GM12878 (cell line): ENCODE measurements around the gene SCMH1. TPM values are rescaled to one million over a fixed set of nuclear protein-coding genes. Genes with fewer than 3 reads are reported as not detected.

Experiments used
- ATAC-seq: fragments of 200-7000 bp; cut with Tn5 transposase; 3 replicates; pipeline ENCODE4 v1.9.1; 2020; ENCODE audit warnings: mild to moderate bottlenecking, moderate library complexity
- BruUV-seq: library from RNA; stranded (reverse); fragments of 400-500 nt; replicated peaks from 2 replicates; lab custom pipeline; 2021; lab: Mats Ljungman, UMichigan
- CTCF ChIA-PET: fragments of 300-600 bp; sonication (Branson Sonifier 250); formaldehyde crosslinking; extraction: SDS; loops from one replicate; lab custom pipeline; 2021; ENCODE audit warnings: inconsistent platforms; lab: Yijun Ruan, JAX
- POLR2A ChIA-PET: fragments of 350-600 bp; formaldehyde crosslinking; extraction: SDS; loops from one replicate; lab custom pipeline; 2021; ENCODE audit warnings: inconsistent platforms; lab: Charles Lee
- RAD21 ChIA-PET: fragments of 300-600 bp; sonication (Branson Sonifier 250); formaldehyde crosslinking; loops from one replicate; lab custom pipeline; 2023; ENCODE audit warnings: antibody characterized with exemption; ENCODE audit not compliant: unreplicated experiment; lab: Charles Lee
- SMC1A ChIA-PET: fragments of 300-600 bp; sonication (Branson Sonifier 250); formaldehyde crosslinking; loops from one replicate; lab custom pipeline; 2023; ENCODE audit not compliant: unreplicated experiment, uncharacterized antibody; lab: Charles Lee
- DNase-seq: peaks from one replicate; pipeline ENCODE4 v3.0.0-alpha.2; 2011; ENCODE audit warnings: low read depth, low spot score
- FAIRE-seq: peaks from 3 replicates; lab custom pipeline; 2011; peaks lifted over from hg19 to GRCh38; lab: Jason Lieb, UNC
- H2AFZ ChIP-seq: 2 replicates; pipeline ENCODE4 v1.6.0; 2011; ENCODE audit warnings: low read depth, low read length, control low read depth; ENCODE audit not compliant: control insufficient read depth
- H3K27ac ChIP-seq: 2 replicates; pipeline ENCODE4 v1.5.1; 2011; ENCODE audit warnings: control low read depth; ENCODE audit not compliant: control insufficient read depth, insufficient read depth
- H3K27me3 ChIP-seq, 2 experiments: replicated peaks in 1 of 2; 2 replicates each; pipeline versions ENCODE4 v1.6.0 to v1.6.1; 2011; ENCODE audit warnings: low read length in 1 of 2; ENCODE audit not compliant: control insufficient read depth in 2 of 2, insufficient read depth in 2 of 2
- H3K36me3 ChIP-seq, 2 experiments: 2 replicates each; pipeline ENCODE4 v1.5.1; 2011; ENCODE audit warnings: low read length in 1 of 2; ENCODE audit not compliant: control insufficient read depth in 2 of 2, insufficient read depth in 2 of 2
- H3K4me1 ChIP-seq: 2 replicates; pipeline ENCODE4 v1.6.1; 2011; ENCODE audit warnings: mild to moderate bottlenecking, low read length, moderate library complexity, mixed read lengths; ENCODE audit not compliant: control insufficient read depth, insufficient read depth
- H3K4me2 ChIP-seq: 2 replicates; pipeline ENCODE4 v1.6.0; 2011; ENCODE audit warnings: control low read depth; ENCODE audit not compliant: control insufficient read depth, insufficient read depth
- H3K4me3 ChIP-seq: fragments of 200-600 bp; sonication (generic); 2 replicates; pipeline ENCODE4 v1.5.1; 2016
- H3K79me2 ChIP-seq: 2 replicates; pipeline ENCODE4 v1.6.0; 2011; ENCODE audit warnings: low read length; ENCODE audit not compliant: control insufficient read depth, insufficient read depth
- H3K9ac ChIP-seq: 2 replicates; pipeline ENCODE4 v1.8.0; 2011; ENCODE audit warnings: low read length, control low read depth, mixed read lengths; ENCODE audit not compliant: control insufficient read depth, insufficient read depth
- H3K9me3 ChIP-seq: replicated peaks from 3 replicates; pipeline ENCODE4 v1.5.1; 2011; ENCODE audit warnings: mild to moderate bottlenecking, low read length; ENCODE audit not compliant: control insufficient read depth, insufficient read depth
- H4K20me1 ChIP-seq: 2 replicates; pipeline ENCODE4 v1.6.0; 2011; ENCODE audit not compliant: control insufficient read depth, insufficient read depth
- CHD1 ChIP-seq: IDR thresholded peaks from 2 replicates; pipeline ENCODE4 v1.6.1; 2012; ENCODE audit warnings: low read depth, low read length, improper control_type of control experiment
- FOXK2 ChIP-seq: fragments of 450-650 bp; IDR thresholded peaks from 2 replicates; pipeline ENCODE4 v1.6.1; 2017; ENCODE audit warnings: mild to moderate bottlenecking, moderate library complexity
- IRF4 ChIP-seq: IDR thresholded peaks from 2 replicates; pipeline ENCODE4 v1.6.1; 2011; ENCODE audit warnings: low read depth, low read length
- NRF1 ChIP-seq: conservative IDR thresholded peaks from 2 replicates; pipeline ENCODE4 v1.6.1; 2011; ENCODE audit warnings: mild to moderate bottlenecking, low read depth, low read length, improper control_type of control experiment
- RAD21 ChIP-seq: IDR thresholded peaks from 2 replicates; pipeline ENCODE4 v1.6.1; 2011; ENCODE audit warnings: mild to moderate bottlenecking, low read depth, low read length, moderate library complexity; ENCODE audit not compliant: insufficient read depth
- RAD51 ChIP-seq: fragments of 450-650 bp; IDR thresholded peaks from 2 replicates; pipeline ENCODE4 v1.6.1; 2016; ENCODE audit warnings: moderate library complexity, mild to moderate bottlenecking, inconsistent platforms
- TARDBP ChIP-seq: IDR thresholded peaks from 2 replicates; pipeline ENCODE4 v1.6.1; 2016; ENCODE audit warnings: borderline replicate concordance
- WGBS: methylation state at CpG from one replicate; pipeline ENCODE4 v1.1.6; 2016; ENCODE audit warnings: low lambda C conversion rate; ENCODE audit not compliant: insufficient replicate concordance, insufficient coverage; ENCODE audit errors: missing lambda C conversion rate; 5-methylcytosine and 5-hydroxymethylcytosine counted together
- in situ Hi-C: fragments of 300-500 bp; cut with MboI; formaldehyde crosslinking; loops from 9 replicates; pipeline ENCODE4 v1.14.3; 2018; ENCODE audit warnings: mixed read lengths
- intact Hi-C: fragments of 100-400 bp; cut with micrococcal nuclease; formaldehyde crosslinking; loops from one replicate; pipeline ENCODE4 v1.14.2; 2022; ENCODE audit not compliant: unreplicated experiment
- polyA plus RNA-seq, 11 experiments: library from polyadenylated mRNA; depleted of rRNA in 4 of 11; unstranded in 6 of 11; stranded (reverse) in 5 of 11; fragments of >200 nt; fragmentation: Nextera tagmentation in 4 of 11; fragmentation: Illumina TruSeq in 1 of 11; extraction: Ambion mirVana in 4 of 11; extraction: Trizol in 1 of 11; gene quantifications; 1 replicate in 1 of 11; 2 replicates in 10 of 11; pipeline versions ENCODE4 v1.2.1 to v1.2.3, GENCODE V29; 2011 to 2016; ENCODE audit warnings: inconsistent platforms in 2 of 11, missing spikeins in 2 of 11, low read depth in 1 of 11
- total RNA-seq, 4 experiments: library from RNA; depleted of rRNA in 3 of 4; stranded (reverse); fragments of >200 nt in 3 of 4; fragmentation: Illumina TruSeq in 1 of 4; extraction: Trizol in 1 of 4; gene quantifications; 2 replicates each; pipeline versions ENCODE4 v1.2.1 to v1.2.3, GENCODE V29; 2013 to 2021

SCMH1 gene
- total and polyA plus RNA-seq, 10 of the 15 experiments (the other 5 are each of a cell fraction or from before 2014, with no cell fraction given), result 7.5 to 44.1 (median 27.8) TPM

DNA sequence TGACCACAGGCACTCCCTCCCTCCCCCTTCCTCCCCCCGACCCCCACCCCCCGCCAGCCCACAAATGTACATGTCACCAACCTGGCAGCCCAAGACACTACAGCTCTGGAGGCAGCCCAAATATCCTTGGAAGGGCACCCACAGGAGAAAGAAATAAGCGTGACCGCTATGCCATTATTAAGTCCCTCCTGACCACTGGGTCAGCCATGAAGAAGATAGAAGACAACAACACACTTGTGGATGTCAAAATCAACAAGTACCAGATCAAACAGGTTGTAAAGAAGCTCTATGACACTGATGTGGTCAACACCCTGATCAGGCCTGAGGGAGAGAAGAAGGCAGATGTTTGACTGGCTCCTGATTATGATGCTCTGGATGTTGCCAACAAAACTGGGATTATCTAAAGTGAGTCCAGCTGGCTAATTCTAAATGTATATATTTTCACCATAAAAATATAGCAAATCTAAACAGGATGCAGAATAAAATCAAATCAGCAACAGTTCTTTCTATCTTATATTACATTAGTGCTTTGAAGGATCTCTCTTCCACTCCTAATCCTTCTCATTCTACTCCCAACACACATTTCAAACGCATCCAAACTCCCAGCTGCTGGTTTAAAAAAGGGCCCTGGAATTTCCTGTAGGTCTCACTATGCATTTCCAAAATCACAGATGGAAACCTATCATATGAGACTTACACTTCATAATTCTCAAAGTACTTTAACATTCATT is 143.2 kb downstream of the SCMH1 start:
- no peak overlapping the region for H2AFZ ChIP-seq
- no peak overlapping the region for H3K4me3 ChIP-seq
- no peak for ATAC-seq
- no peak overlapping the region for H3K9ac ChIP-seq
- 98% methylated on average over 3 of the region's 5 CpGs for whole genome bisulfite sequencing
- TF ChIP-seq FOXK2, result no peak
- no peak for TF ChIP-seq IRF4
- TF ChIP-seq RAD21, result no peak
- no peak for TF ChIP-seq RAD51
- TF ChIP-seq CHD1, result no peak
- no peak for TF ChIP-seq NRF1
- TF ChIP-seq, all 136 proteins: peak for 0
- Histone ChIP-seq H3K27me3 (no peaks in the 10 kb centered on the region), H4K20me1 (no peaks in the 10 kb centered on the region), H3K27ac (no peak overlapping the region), H3K4me2 (no peak overlapping the region), H3K79me2 (no peaks in the 10 kb centered on the region), H3K4me1 (peaks cover under 1% of the 10 kb centered on the region; the same call in 1 of the 2 replicates), H3K9me3 (no peaks in the 10 kb centered on the region), H3K36me3 (no peaks in the 10 kb centered on the region)
- no peak for FAIRE-seq
- BruUV-seq, result TSS peak; percentile 12
- in situ Hi-C loops, result no loop called here
- intact Hi-C loops, result no loop called here
- ChIA-PET CTCF (no interaction called here), RAD21 (no interaction called here), SMC1A (interaction anchor here (0.9 to 1.3 kb wide), 3 partner anchors 10 to 95 kb away, joined by 3 read pairs; no protein-coding TSS in a partner anchor), POLR2A (no interaction called here)
- no peak for DNase-seq

DNA sequence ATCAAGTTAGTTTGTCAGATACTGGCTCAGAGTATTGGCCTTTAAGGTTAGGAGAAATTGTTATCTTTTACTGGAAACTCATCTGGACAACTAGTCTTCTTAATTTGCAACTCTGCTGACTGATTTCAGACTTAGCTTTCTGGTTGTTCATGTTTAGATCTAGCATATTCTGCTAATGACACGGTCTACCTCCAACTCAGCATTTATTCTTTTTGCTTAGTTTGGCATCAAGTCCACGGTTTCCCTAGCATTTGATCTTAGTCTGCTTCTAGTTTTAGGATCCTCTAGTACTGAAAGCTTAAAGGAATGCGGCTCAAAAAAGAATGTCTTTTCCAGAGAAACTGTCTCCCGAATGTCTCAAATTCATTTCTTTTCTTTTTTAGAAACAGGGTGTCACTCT is 145.0 kb downstream of the SCMH1 start:
- RAD21 ChIA-PET, result no interaction called here
- FAIRE-seq (no peak), ATAC-seq (no peak), DNase-seq (no peak)
- CTCF ChIA-PET, result interaction anchor here (0.6 kb wide), 2 partner anchors 243 to 293 kb away, joined by 3 to 6 read pairs; no protein-coding TSS in a partner anchor
- Histone ChIP-seq H3K36me3 (no peaks in the 10 kb centered on the region), H3K9ac (no peak overlapping the region), H4K20me1 (no peaks in the 10 kb centered on the region), H3K4me3 (no peak overlapping the region), H3K79me2 (no peaks in the 10 kb centered on the region), H3K27ac (no peak overlapping the region), H3K4me2 (no peak overlapping the region), H2AFZ (no peak overlapping the region), H3K4me1 (no peaks in the 10 kb centered on the region), H3K27me3 (no peaks in the 10 kb centered on the region), H3K9me3 (no peaks in the 10 kb centered on the region)
- SMC1A ChIA-PET, result interaction anchor here (0.5 kb wide), 1 partner anchor 564 kb away, joined by 3 read pairs; no protein-coding TSS in a partner anchor
- WGBS, result 59% methylated on average over 4 of the region's 4 CpGs
- TF ChIP-seq IRF4, result no peak
- TF ChIP-seq TARDBP, result no peak
- intact Hi-C loops (no loop called here), in situ Hi-C loops (no loop called here)
- no TSS peak for BruUV-seq
- POLR2A ChIA-PET, result no interaction called here
